A549 (cell line): ENCODE results near the gene DACH1. TPM values are rescaled to one million over a fixed set of nuclear protein-coding genes. Genes with fewer than 3 reads are reported as not detected.

Experiments used
- ATAC-seq, 2 experiments: fragments of 200-7000 bp in 1 of 2; fragments of >200 bp in 1 of 2; cut with Nextera tagmentation in 1 of 2; cut with Tn5 transposase in 1 of 2; 3 replicates each; pipeline versions ENCODE4 v1.8.0 to v1.9.1; 2018 to 2020; ENCODE audit warnings: mild to moderate bottlenecking in 1 of 2, moderate library complexity in 1 of 2
- CTCF ChIA-PET: fragments of 300-600 bp; sonication (Branson Sonifier 250); formaldehyde crosslinking; extraction: SDS; loops from one replicate; lab custom pipeline; 2021; ENCODE audit warnings: antibody characterized with exemption, inconsistent platforms; lab: Yijun Ruan, JAX
- POLR2A ChIA-PET: fragments of 350-600 bp; formaldehyde crosslinking; extraction: SDS; loops from one replicate; lab custom pipeline; 2021; ENCODE audit warnings: antibody characterized with exemption, inconsistent platforms; lab: Yijun Ruan, JAX
- DNase-seq, 2 experiments: peaks; one replicate each; pipeline versions ENCODE4 v3.0.0 to v3.0.0-alpha.2; 2011 to 2016; ENCODE audit warnings: low read depth in 1 of 2, low spot score in 1 of 2
- FAIRE-seq: peaks from 2 replicates; lab custom pipeline; 2011; peaks lifted over from hg19 to GRCh38; lab: Jason Lieb, UNC
- H3K27ac ChIP-seq, 2 experiments: fragments of >200 bp; sonication (Bioruptor Twin); formaldehyde crosslinking; 3 replicates each; pipeline ENCODE4 v1.5.1; 2016 to 2017
- H3K4me1 ChIP-seq: fragments of >200 bp; sonication (Bioruptor Twin); formaldehyde crosslinking; 3 replicates; pipeline ENCODE4 v1.6.1; 2016
- H3K4me2 ChIP-seq: fragments of >200 bp; sonication (Bioruptor Twin); formaldehyde crosslinking; 3 replicates; pipeline ENCODE4 v1.6.1; 2016
- H3K4me3 ChIP-seq: fragments of >200 bp; sonication (Bioruptor Twin); formaldehyde crosslinking; 3 replicates; pipeline ENCODE4 v1.5.1; 2016
- H3K9me3 ChIP-seq: fragments of >200 bp; sonication (Bioruptor Twin); formaldehyde crosslinking; 3 replicates; pipeline ENCODE4 v1.6.1; 2016
- CBX8 ChIP-seq: fragments of 200-600 bp; sonication (generic); IDR thresholded peaks from 2 replicates; pipeline ENCODE4 v1.6.1; 2016
- CEBPB ChIP-seq, 2 experiments: fragments of >200 bp in 1 of 2; sonication (Bioruptor Twin) in 1 of 2; formaldehyde crosslinking in 1 of 2; IDR thresholded peaks; 2 replicates each; pipeline ENCODE4 v1.6.1; 2012 to 2016
- EP300 ChIP-seq, 2 experiments: fragments of >200 bp; sonication (Bioruptor Twin); formaldehyde crosslinking; IDR thresholded peaks; 2 replicates in 1 of 2; 3 replicates in 1 of 2; pipeline ENCODE4 v1.6.1; 2016 to 2017
- FOSB ChIP-seq: fragments of 250-450 bp; sonication (Bioruptor Pico); IDR thresholded peaks from 2 replicates; pipeline ENCODE4 v1.5.0; 2020; ENCODE audit warnings: mild to moderate bottlenecking, moderate library complexity
- FOSL2 ChIP-seq, 2 experiments: fragments of 450-650 bp in 1 of 2; fragments of >200 bp in 1 of 2; sonication (Bioruptor Twin) in 1 of 2; formaldehyde crosslinking; IDR thresholded peaks; 2 replicates each; pipeline versions ENCODE4 v1.5.0 to v1.6.1; 2016 to 2020; ENCODE audit warnings: mild to moderate bottlenecking in 1 of 2, moderate library complexity in 1 of 2
- GATA3 ChIP-seq: IDR thresholded peaks from 2 replicates; pipeline ENCODE4 v1.6.1; 2012; ENCODE audit warnings: borderline replicate concordance
- HDAC2 ChIP-seq: fragments of 200-600 bp; sonication (generic); IDR thresholded peaks from 2 replicates; pipeline ENCODE4 v1.6.1; 2016
- HEYL ChIP-seq: fragments of 250-450 bp; sonication (Bioruptor Pico); IDR thresholded peaks from 2 replicates; pipeline ENCODE4 v1.8.0; 2021; ENCODE audit warnings: mild to moderate bottlenecking, moderate library complexity
- HOXB13 ChIP-seq: fragments of 250-450 bp; sonication (Bioruptor Pico); IDR thresholded peaks from 2 replicates; pipeline ENCODE4 v1.5.0; 2020; ENCODE audit warnings: low read depth, mild to moderate bottlenecking, moderate library complexity
- HOXB5 ChIP-seq: fragments of 250-450 bp; sonication (Bioruptor Pico); IDR thresholded peaks from 2 replicates; pipeline ENCODE4 v1.5.0; 2020; ENCODE audit warnings: mild to moderate bottlenecking, moderate library complexity
- JUN ChIP-seq, 2 experiments: fragments of >200 bp; sonication (Bioruptor Twin); formaldehyde crosslinking; IDR thresholded peaks; 2 replicates in 1 of 2; 3 replicates in 1 of 2; pipeline ENCODE4 v1.6.1; 2016 to 2017
- JUNB ChIP-seq: fragments of >200 bp; sonication (Bioruptor Twin); formaldehyde crosslinking; IDR thresholded peaks from 2 replicates; pipeline ENCODE4 v1.6.1; 2016
- MYC ChIP-seq: IDR thresholded peaks from 2 replicates; pipeline ENCODE4 v1.6.1; 2012; ENCODE audit warnings: mild to moderate bottlenecking, inconsistent platforms, low read length, improper control_type of control experiment, borderline replicate concordance
- NR3C1 ChIP-seq: fragments of >200 bp; sonication (Bioruptor Twin); formaldehyde crosslinking; IDR thresholded peaks from 3 replicates; pipeline ENCODE4 v1.6.1; 2017
- PHF8 ChIP-seq: fragments of 200-600 bp; sonication (generic); IDR thresholded peaks from 2 replicates; pipeline ENCODE4 v1.6.1; 2016; ENCODE audit warnings: low read depth, mild to moderate bottlenecking, antibody characterized with exemption, moderate library complexity, borderline replicate concordance
- POLR2A ChIP-seq: IDR thresholded peaks from 2 replicates; pipeline ENCODE4 v1.6.1; 2012; ENCODE audit warnings: mild to moderate bottlenecking, low read length
- RARB ChIP-seq: fragments of 250-450 bp; sonication (Bioruptor Pico); IDR thresholded peaks from 2 replicates; pipeline ENCODE4 v1.8.0; 2021; ENCODE audit warnings: mild to moderate bottlenecking, moderate library complexity
- SMC3 ChIP-seq: fragments of >200 bp; sonication (Bioruptor Twin); formaldehyde crosslinking; IDR thresholded peaks from 3 replicates; pipeline ENCODE4 v1.6.1; 2018; ENCODE audit warnings: inconsistent platforms
- TP53 ChIP-seq: fragments of 250-450 bp; sonication (Bioruptor Pico); IDR thresholded peaks from 2 replicates; pipeline ENCODE4 v1.5.0; 2021; ENCODE audit warnings: mild to moderate bottlenecking, moderate library complexity
- ZC3H11A ChIP-seq: fragments of 450-650 bp; IDR thresholded peaks from 2 replicates; pipeline ENCODE4 v1.6.1; 2014; ENCODE audit warnings: antibody characterized with exemption, mild to moderate bottlenecking
- ZNF302 ChIP-seq: fragments of 250-450 bp; sonication (Bioruptor Pico); IDR thresholded peaks from 2 replicates; pipeline ENCODE4 v1.9.0; 2021; ENCODE audit warnings: inconsistent platforms, mild to moderate bottlenecking, moderate library complexity
- ZSCAN20 ChIP-seq: fragments of 250-450 bp; sonication (Bioruptor Pico); IDR thresholded peaks from 2 replicates; pipeline ENCODE4 v1.8.0; 2022; ENCODE audit warnings: mild to moderate bottlenecking, moderate library complexity
- WGBS: methylation state at CpG from one replicate; pipeline ENCODE4 v1.1.6; 2017; ENCODE audit errors: missing lambda C conversion rate; 5-methylcytosine and 5-hydroxymethylcytosine counted together
- polyA plus RNA-seq, 4 experiments: library from polyadenylated mRNA; depleted of rRNA in 3 of 4; stranded (reverse); fragments of >200 nt; fragmentation: RNase III in 1 of 4; extraction: RNeasy Plus Mini Kit Qiagen cat#74134 plus additional on column Dnase treatment in 1 of 4; gene quantifications; 2 replicates in 3 of 4; 3 replicates in 1 of 4; pipeline ENCODE4 v1.2.3, GENCODE V29; 2011 to 2017
- TF ChIP-seq, protein P1 (sequence below): fragments of >200 bp; sonication (Bioruptor Twin); formaldehyde crosslinking; IDR thresholded peaks from 3 replicates; pipeline ENCODE4 v1.6.1; 2016
- TF ChIP-seq, protein P2 (sequence below): fragments of >200 bp; sonication (Bioruptor Twin); formaldehyde crosslinking; IDR thresholded peaks from 2 replicates; pipeline ENCODE4 v1.6.1; 2016
- TF ChIP-seq, protein P3 (sequence below): IDR thresholded peaks from 2 replicates; pipeline ENCODE4 v1.6.1; 2012
- TF ChIP-seq, protein P4 (sequence below): fragments of 250-450 bp; sonication (Bioruptor Pico); IDR thresholded peaks from 2 replicates; pipeline ENCODE4 v1.5.0; 2021; ENCODE audit warnings: mild to moderate bottlenecking, moderate library complexity, borderline replicate concordance
- TF ChIP-seq, protein P5 (sequence below): fragments of 150-350 bp; IDR thresholded peaks from 2 replicates; pipeline ENCODE4 v1.6.1; 2014; ENCODE audit warnings: low read depth, mild to moderate bottlenecking, low read length
- TF ChIP-seq, protein P6 (sequence below): fragments of 250-450 bp; sonication (Bioruptor Pico); IDR thresholded peaks from 2 replicates; pipeline ENCODE4 v1.5.0; 2020; ENCODE audit warnings: low read depth, mild to moderate bottlenecking, moderate library complexity

The DACH1 gene
- polyA plus RNA-seq, 2 of the 4 experiments (the other 2 are of a cell fraction), result not detected

DNA sequence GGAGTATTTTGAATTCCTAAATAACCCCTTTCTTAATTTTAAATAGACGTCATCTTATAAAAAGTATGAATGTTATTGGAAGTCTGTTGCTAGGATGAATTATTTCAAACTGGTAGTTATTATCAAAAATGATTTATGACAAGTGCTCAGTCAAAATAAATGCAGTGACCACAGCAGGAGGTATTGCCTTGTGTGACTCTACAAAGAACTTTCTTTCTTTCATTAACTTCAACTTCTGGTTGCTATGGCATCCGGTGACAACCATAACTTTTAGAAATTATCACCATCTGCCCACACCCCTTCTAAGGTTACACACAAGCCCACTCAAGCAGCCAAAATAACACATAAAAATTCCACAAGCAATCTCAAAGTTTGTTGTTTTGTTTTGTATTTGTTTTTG lies 189.9 kb downstream of the DACH1 start:
- no peaks in the 10 kb centered on the region for H3K4me1 ChIP-seq

DNA sequence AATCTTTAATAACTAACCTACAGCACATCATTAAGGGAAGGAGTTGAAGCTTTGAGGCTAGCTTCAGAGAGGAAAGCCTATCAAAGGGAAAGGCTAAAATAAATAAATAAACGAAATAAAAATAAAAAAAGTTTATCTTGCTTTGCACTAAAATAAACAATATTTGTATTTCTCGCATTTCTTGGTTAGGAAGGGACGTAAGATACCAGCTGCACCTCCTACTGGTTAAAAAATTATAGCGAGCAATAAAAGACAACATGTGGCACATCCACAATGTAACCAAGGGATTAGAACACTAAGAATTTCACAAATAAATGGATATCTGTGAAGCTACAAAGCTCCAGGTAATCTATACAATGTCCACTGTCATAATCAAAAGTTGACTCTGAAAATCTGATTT lies 194.5 kb downstream of the DACH1 start:
- TF ChIP-seq RARB (CRISPR knock-in tag) (no peak), JUNB (no peak), PHF8 (no peak), HOXB5 (no peak), TP53 (no peak), GATA3 (no peak), ZC3H11A (no peak), EP300 (IDR thresholded peaks at IDR 0.05) (no peak), HDAC2 (no peak), JUN (IDR thresholded peaks at IDR 0.05) (no peak), CBX8 (no peak), POLR2A (no peak), NR3C1 (no peak), ZNF302 (CRISPR knock-in tag) (no peak)
- TF ChIP-seq, protein P1, sequence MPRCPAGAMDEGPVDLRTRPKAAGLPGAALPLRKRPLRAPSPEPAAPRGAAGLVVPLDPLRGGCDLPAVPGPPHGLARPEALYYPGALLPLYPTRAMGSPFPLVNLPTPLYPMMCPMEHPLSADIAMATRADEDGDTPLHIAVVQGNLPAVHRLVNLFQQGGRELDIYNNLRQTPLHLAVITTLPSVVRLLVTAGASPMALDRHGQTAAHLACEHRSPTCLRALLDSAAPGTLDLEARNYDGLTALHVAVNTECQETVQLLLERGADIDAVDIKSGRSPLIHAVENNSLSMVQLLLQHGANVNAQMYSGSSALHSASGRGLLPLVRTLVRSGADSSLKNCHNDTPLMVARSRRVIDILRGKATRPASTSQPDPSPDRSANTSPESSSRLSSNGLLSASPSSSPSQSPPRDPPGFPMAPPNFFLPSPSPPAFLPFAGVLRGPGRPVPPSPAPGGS, result no peak
- TF ChIP-seq, protein P2, sequence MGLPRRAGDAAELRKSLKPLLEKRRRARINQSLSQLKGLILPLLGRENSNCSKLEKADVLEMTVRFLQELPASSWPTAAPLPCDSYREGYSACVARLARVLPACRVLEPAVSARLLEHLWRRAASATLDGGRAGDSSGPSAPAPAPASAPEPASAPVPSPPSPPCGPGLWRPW, result no peak
- TF ChIP-seq, protein P3, sequence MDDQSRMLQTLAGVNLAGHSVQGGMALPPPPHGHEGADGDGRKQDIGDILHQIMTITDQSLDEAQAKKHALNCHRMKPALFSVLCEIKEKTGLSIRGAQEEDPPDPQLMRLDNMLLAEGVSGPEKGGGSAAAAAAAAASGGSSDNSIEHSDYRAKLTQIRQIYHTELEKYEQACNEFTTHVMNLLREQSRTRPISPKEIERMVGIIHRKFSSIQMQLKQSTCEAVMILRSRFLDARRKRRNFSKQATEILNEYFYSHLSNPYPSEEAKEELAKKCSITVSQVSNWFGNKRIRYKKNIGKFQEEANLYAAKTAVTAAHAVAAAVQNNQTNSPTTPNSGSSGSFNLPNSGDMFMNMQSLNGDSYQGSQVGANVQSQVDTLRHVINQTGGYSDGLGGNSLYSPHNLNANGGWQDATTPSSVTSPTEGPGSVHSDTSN, result no peak
- ChIA-PET CTCF (interaction anchor here (1.7 kb wide), 1 partner anchor 164 kb away, joined by 4 read pairs; no protein-coding TSS in a partner anchor), POLR2A (no interaction called here)
- Histone ChIP-seq H3K4me2 (no peak overlapping the region), H3K9me3 (no peaks in the 10 kb centered on the region), H3K4me1 (no peaks in the 10 kb centered on the region), H3K27ac (no peak overlapping the region), H3K4me3 (no peak overlapping the region)
- no peak for DNase-seq
- ATAC-seq, result no peak
- 5% methylated on average over 4 of the region's 4 CpGs for WGBS
- no peak for FAIRE-seq

More for the DNA sequence above, 189.9 kb downstream of the DACH1 start:
- FAIRE-seq, result no peak
- H3K4me2 ChIP-seq, result no peak overlapping the region
- no peak overlapping the region for H3K4me3 ChIP-seq
- ChIA-PET CTCF (no interaction called here), POLR2A (no interaction called here)
- no peaks in the 10 kb centered on the region for H3K9me3 ChIP-seq
- WGBS, result 58% methylated on average over 2 of the region's 2 CpGs
- no peak overlapping the region for H3K27ac ChIP-seq
- no peak for ATAC-seq
- DNase-seq, result no peak
- TF ChIP-seq MYC, result no peak

DNA sequence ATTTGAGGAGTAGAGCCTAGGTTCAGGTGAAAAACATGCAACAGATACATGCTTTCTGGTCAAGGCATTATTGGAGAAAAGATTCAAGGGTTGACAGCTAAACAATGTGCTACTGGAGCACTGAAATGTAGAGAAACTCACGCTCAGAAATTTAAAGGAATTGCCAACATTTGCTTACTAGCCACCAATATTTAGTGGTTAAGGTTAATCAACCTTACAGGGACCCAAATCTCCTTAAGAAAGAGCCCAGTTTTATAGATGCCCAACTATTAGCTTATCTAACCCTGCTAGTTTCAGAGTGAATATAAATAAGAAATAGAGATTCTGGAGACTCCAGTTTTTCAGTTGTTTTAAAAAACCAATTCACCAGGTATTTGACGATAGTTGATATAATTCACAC lies 203.6 kb downstream of the DACH1 start:
- Histone ChIP-seq H3K4me2 (no peak overlapping the region), H3K4me1 (no peaks in the 10 kb centered on the region), H3K27ac (no peak overlapping the region), H3K4me3 (no peak overlapping the region), H3K9me3 (no peaks in the 10 kb centered on the region)
- ChIA-PET POLR2A (no interaction called here), CTCF (no interaction called here)
- 45% methylated on average over 2 of the region's 2 CpGs for WGBS
- FAIRE-seq, result no peak
- DNase-seq, result no peak
- ATAC-seq, result no peak
- TF ChIP-seq HEYL (CRISPR knock-in tag), result no peak
- TF ChIP-seq, protein P4, sequence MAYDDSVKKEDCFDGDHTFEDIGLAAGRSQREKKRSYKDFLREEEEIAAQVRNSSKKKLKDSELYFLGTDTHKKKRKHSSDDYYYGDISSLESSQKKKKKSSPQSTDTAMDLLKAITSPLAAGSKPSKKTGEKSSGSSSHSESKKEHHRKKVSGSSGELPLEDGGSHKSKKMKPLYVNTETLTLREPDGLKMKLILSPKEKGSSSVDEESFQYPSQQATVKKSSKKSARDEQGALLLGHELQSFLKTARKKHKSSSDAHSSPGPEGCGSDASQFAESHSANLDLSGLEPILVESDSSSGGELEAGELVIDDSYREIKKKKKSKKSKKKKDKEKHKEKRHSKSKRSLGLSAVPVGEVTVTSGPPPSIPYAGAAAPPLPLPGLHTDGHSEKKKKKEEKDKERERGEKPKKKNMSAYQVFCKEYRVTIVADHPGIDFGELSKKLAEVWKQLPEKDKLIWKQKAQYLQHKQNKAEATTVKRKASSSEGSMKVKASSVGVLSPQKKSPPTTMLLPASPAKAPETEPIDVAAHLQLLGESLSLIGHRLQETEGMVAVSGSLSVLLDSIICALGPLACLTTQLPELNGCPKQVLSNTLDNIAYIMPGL (CRISPR knock-in tag), result no peak
- no peak for TF ChIP-seq ZSCAN20 (CRISPR knock-in tag)
- no peak for TF ChIP-seq HOXB13
- no peak for TF ChIP-seq CEBPB (IDR thresholded peaks at IDR 0.05)
- no peak for TF ChIP-seq RARB (CRISPR knock-in tag)
- TF ChIP-seq PHF8, result no peak
- TF ChIP-seq FOSB (CRISPR knock-in tag), result no peak
- TF ChIP-seq FOSL2 (IDR thresholded peaks at IDR 0.05), result no peak
- TF ChIP-seq FOSL2 (CRISPR knock-in tag; IDR thresholded peaks at IDR 0.05), result no peak
- no peak for TF ChIP-seq SMC3
- TF ChIP-seq, protein P5, sequence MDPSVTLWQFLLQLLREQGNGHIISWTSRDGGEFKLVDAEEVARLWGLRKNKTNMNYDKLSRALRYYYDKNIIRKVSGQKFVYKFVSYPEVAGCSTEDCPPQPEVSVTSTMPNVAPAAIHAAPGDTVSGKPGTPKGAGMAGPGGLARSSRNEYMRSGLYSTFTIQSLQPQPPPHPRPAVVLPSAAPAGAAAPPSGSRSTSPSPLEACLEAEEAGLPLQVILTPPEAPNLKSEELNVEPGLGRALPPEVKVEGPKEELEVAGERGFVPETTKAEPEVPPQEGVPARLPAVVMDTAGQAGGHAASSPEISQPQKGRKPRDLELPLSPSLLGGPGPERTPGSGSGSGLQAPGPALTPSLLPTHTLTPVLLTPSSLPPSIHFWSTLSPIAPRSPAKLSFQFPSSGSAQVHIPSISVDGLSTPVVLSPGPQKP, result no peak
- TF ChIP-seq TP53, result no peak
- no peak for TF ChIP-seq JUN (IDR thresholded peaks at IDR 0.05)
- TF ChIP-seq, protein P6, sequence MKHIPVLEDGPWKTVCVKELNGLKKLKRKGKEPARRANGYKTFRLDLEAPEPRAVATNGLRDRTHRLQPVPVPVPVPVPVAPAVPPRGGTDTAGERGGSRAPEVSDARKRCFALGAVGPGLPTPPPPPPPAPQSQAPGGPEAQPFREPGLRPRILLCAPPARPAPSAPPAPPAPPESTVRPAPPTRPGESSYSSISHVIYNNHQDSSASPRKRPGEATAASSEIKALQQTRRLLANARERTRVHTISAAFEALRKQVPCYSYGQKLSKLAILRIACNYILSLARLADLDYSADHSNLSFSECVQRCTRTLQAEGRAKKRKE (CRISPR knock-in tag), result no peak
